ENCODE measurements around the gene MCF2L. TPM values are rescaled to one million over a fixed set of nuclear protein-coding genes. Genes with fewer than 3 reads are reported as not detected.

Gene MCF2L
- total RNA-seq, 1 experiment from 2014 or later = not detected

- no TSS peak for BruUV-seq (replicated peaks)
- DNase-seq (ENCODE audit: unreplicated experiment) = no peak
- no peaks in the 10 kb centered on the region for H3K4me1 Mint-ChIP-seq (ENCODE audit: insufficient read depth, unreplicated experiment)
- H3K27me3 Mint-ChIP-seq (ENCODE audit: insufficient read depth, unreplicated experiment) = peaks cover 28% of the 10 kb centered on the region
- POLR2A ChIA-PET = no interaction called here
- H3K27ac Mint-ChIP-seq (ENCODE audit: low read depth, unreplicated experiment) = no peak overlapping the region
- intact Hi-C loops (cut with micrococcal nuclease) = no loop called here
- CTCF ChIA-PET = no interaction called here
- H3K36me3 Mint-ChIP-seq (ENCODE audit: insufficient read depth, unreplicated experiment) = no peaks in the 10 kb centered on the region
- TF ChIP-seq, protein P1, sequence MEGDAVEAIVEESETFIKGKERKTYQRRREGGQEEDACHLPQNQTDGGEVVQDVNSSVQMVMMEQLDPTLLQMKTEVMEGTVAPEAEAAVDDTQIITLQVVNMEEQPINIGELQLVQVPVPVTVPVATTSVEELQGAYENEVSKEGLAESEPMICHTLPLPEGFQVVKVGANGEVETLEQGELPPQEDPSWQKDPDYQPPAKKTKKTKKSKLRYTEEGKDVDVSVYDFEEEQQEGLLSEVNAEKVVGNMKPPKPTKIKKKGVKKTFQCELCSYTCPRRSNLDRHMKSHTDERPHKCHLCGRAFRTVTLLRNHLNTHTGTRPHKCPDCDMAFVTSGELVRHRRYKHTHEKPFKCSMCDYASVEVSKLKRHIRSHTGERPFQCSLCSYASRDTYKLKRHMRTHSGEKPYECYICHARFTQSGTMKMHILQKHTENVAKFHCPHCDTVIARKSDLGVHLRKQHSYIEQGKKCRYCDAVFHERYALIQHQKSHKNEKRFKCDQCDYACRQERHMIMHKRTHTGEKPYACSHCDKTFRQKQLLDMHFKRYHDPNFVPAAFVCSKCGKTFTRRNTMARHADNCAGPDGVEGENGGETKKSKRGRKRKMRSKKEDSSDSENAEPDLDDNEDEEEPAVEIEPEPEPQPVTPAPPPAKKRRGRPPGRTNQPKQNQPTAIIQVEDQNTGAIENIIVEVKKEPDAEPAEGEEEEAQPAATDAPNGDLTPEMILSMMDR (IDR thresholded peaks at IDR 0.05; ENCODE audit: unreplicated experiment) = no peak
- H3K9me3 Mint-ChIP-seq (ENCODE audit: unreplicated experiment) = peaks cover 8% of the 10 kb centered on the region
- no peak overlapping the region for H3K4me3 Mint-ChIP-seq (ENCODE audit: unreplicated experiment)
Observed at GRCh38 chr13:113046883-113047244, 77.8 kb downstream of the MCF2L start.

DNA sequence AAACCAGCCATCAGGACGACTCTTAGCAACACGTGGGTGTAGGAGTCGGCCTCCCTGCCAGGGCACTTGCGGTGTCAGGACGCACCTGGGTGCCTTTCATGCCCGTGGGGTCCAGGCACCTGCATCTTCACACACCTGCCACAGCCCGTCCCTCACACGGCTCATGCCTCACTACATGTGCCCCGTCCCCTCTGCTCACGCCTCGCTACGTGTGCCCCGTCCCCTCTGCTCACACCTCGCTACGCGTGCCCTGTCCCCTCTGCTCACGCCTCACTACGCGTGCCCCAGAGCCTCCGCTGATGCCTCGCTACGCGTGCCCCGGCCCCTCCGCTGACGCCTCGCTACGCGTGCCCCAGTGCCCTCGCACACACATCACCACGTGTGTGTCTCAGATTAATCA is 78.6 kb downstream of the MCF2L start:
- no peak overlapping the region for H3K4me3 Mint-ChIP-seq (ENCODE audit: unreplicated experiment)
- DNase-seq (ENCODE audit: unreplicated experiment) = no peak
- H3K36me3 Mint-ChIP-seq (ENCODE audit: insufficient read depth, unreplicated experiment) = no peaks in the 10 kb centered on the region
- TF ChIP-seq, protein P1 (IDR thresholded peaks at IDR 0.05; ENCODE audit: unreplicated experiment) = no peak
- peaks cover 31% of the 10 kb centered on the region for H3K27me3 Mint-ChIP-seq (ENCODE audit: insufficient read depth, unreplicated experiment)
- no peak overlapping the region for H3K27ac Mint-ChIP-seq (ENCODE audit: low read depth, unreplicated experiment)
- H3K9me3 Mint-ChIP-seq (ENCODE audit: unreplicated experiment) = peaks cover 8% of the 10 kb centered on the region
- ChIA-PET CTCF (no interaction called here), POLR2A (interaction anchor here (0.6 kb wide), 1 partner anchor 61 kb away, joined by 3 read pairs; no protein-coding TSS in a partner anchor)
- no peaks in the 10 kb centered on the region for H3K4me1 Mint-ChIP-seq (ENCODE audit: insufficient read depth, unreplicated experiment)
- intact Hi-C loops (cut with micrococcal nuclease) = no loop called here
- BruUV-seq (replicated peaks) = no TSS peak

GRCh38 chr13:113048766-113049165 is 79.8 kb downstream of the MCF2L start:
- Mint-ChIP-seq H3K36me3 (ENCODE audit: insufficient read depth, unreplicated experiment) (no peaks in the 10 kb centered on the region), H3K27ac (ENCODE audit: low read depth, unreplicated experiment) (no peak overlapping the region), H3K4me3 (ENCODE audit: unreplicated experiment) (no peak overlapping the region), H3K9me3 (ENCODE audit: unreplicated experiment) (peaks cover 8% of the 10 kb centered on the region), H3K4me1 (ENCODE audit: insufficient read depth, unreplicated experiment) (no peaks in the 10 kb centered on the region), H3K27me3 (ENCODE audit: insufficient read depth, unreplicated experiment) (peaks cover 31% of the 10 kb centered on the region)
- CTCF ChIA-PET = no interaction called here
- intact Hi-C loops (cut with micrococcal nuclease) = no loop called here
- TF ChIP-seq, protein P1 (IDR thresholded peaks at IDR 0.05; ENCODE audit: unreplicated experiment) = no peak
- no peak for DNase-seq (ENCODE audit: unreplicated experiment)
- BruUV-seq (replicated peaks) = no TSS peak
- POLR2A ChIA-PET = no interaction called here

- ChIA-PET CTCF (no interaction called here), POLR2A (no interaction called here)
- intact Hi-C loops (cut with micrococcal nuclease) = no loop called here
- Mint-ChIP-seq H3K27ac (ENCODE audit: low read depth, unreplicated experiment) (no peak overlapping the region), H3K36me3 (ENCODE audit: insufficient read depth, unreplicated experiment) (no peaks in the 10 kb centered on the region), H3K4me3 (ENCODE audit: unreplicated experiment) (no peak overlapping the region), H3K4me1 (ENCODE audit: insufficient read depth, unreplicated experiment) (no peaks in the 10 kb centered on the region), H3K9me3 (ENCODE audit: unreplicated experiment) (peaks cover 8% of the 10 kb centered on the region), H3K27me3 (ENCODE audit: insufficient read depth, unreplicated experiment) (peaks cover 39% of the 10 kb centered on the region)
- TF ChIP-seq, protein P1 (IDR thresholded peaks at IDR 0.05; ENCODE audit: unreplicated experiment) = no peak
- DNase-seq (ENCODE audit: unreplicated experiment) = no peak
- no TSS peak for BruUV-seq (replicated peaks)
Observed at GRCh38 chr13:113049521-113049941, 80.5 kb downstream of the MCF2L start.
